IPS DF 6.9 (cell line): ENCODE data around the gene ANKLE1.

Experiments
- DNase-seq: peaks from one replicate; pipeline ENCODE4 v3.0.0-alpha.2; 2013; ENCODE audit warnings: low read depth, low spot score
- H3K27ac ChIP-seq: one replicate; pipeline ENCODE4 v1.5.1; 2013; ENCODE audit warnings: low read length, control low read depth
- H3K27me3 ChIP-seq: 2 replicates; pipeline ENCODE4 v1.6.1; 2013; ENCODE audit warnings: mild to moderate bottlenecking, low read length; ENCODE audit not compliant: control insufficient read depth, insufficient read depth
- H3K36me3 ChIP-seq: 2 replicates; pipeline ENCODE4 v1.6.1; 2013; ENCODE audit warnings: low read length; ENCODE audit not compliant: control insufficient read depth, insufficient read depth
- H3K4me1 ChIP-seq: 2 replicates; pipeline ENCODE4 v1.6.1; 2013; ENCODE audit warnings: low read length; ENCODE audit not compliant: control insufficient read depth, insufficient read depth
- H3K4me3 ChIP-seq: 2 replicates; pipeline ENCODE4 v1.5.1; 2013; ENCODE audit warnings: mild to moderate bottlenecking, low read length
- H3K9me3 ChIP-seq: 2 replicates; pipeline ENCODE4 v1.6.1; 2013; ENCODE audit warnings: low read length, inconsistent platforms; ENCODE audit not compliant: control insufficient read depth, insufficient read depth
- WGBS: extraction: QIAGEN DNeasy Blood & Tissue Kit; methylation state at CpG from one replicate; pipeline ENCODE4 v1.1.7; 2013; ENCODE audit warnings: mixed read lengths, missing lambda C conversion rate; ENCODE audit not compliant: insufficient read length, insufficient coverage; 5-methylcytosine and 5-hydroxymethylcytosine counted together

ANKLE1 gene

DNA sequence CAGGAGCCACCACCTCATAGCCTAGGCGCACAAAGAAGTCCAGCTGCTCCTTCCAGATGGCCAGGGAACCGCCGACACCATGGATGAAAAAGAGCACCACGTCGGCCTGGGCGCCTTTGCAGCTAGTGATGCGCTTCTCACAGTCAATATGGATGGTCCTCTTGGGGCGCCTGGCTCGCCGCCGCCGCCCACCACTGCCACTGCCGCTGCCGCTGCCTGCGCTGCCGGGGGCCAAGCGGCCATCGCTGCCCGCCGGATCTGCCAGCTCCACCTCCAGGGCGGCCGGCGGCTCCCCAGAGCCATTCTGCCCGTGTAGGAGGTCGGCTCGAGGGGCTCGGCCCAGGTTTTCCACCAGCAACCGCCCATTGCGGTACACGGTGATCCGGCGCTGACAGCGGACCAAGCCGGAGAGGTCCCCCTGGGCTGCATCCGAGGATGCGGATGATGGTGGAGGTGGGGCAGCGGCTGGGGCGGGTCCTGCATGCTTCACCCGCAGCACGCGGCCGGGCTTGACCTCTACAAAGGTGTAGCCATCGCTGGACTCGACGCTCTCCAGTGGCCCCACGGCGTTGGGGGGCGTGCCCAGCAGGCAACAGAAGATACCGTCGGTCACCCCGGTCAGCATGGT lies 19.4 kb downstream of the ANKLE1 start:
- H3K9me3 ChIP-seq: no peaks in the 10 kb centered on the region
- no peak overlapping the region for H3K27ac ChIP-seq
- H3K4me1 ChIP-seq: peaks cover 1% of the 10 kb centered on the region; the same call in 1 of the 2 replicates
- H3K27me3 ChIP-seq: no peaks in the 10 kb centered on the region
- H3K4me3 ChIP-seq: no peak overlapping the region
- no peak for DNase-seq
- WGBS: no CpG with 5 or more reads among the region's 51 CpGs
- peaks cover 9% of the 10 kb centered on the region for H3K36me3 ChIP-seq

- no peak for DNase-seq
Observed at GRCh38 chr19:17302391-17303166, 20.9 kb downstream of the ANKLE1 start.

GRCh38 chr19:17303167-17303939 lies 21.7 kb downstream of the ANKLE1 start, which contains the start of gene ABHD8:
ABHD8 (minus strand) TSS chr19:17303425; CDS start chr19:17301616, 1,809 bp downstream.
- no CpG with 5 or more reads among the region's 52 CpGs for WGBS
- Histone ChIP-seq H3K36me3 (peaks cover 9% of the 10 kb centered on the region), H3K4me3 (peak within 1 kb of the TSS; percentile 39; the same call in 1 of the 2 replicates), H3K4me1 (peaks cover 1% of the 10 kb centered on the region; the same call in 1 of the 2 replicates), H3K9me3 (no peaks in the 10 kb centered on the region), H3K27ac (no peak within 1 kb of the TSS), H3K27me3 (no peaks in the 10 kb centered on the region)
- no peak for DNase-seq

More at GRCh38 chr19:17302391-17303166, 20.9 kb downstream of the ANKLE1 start:
- Histone ChIP-seq H3K9me3 (no peaks in the 10 kb centered on the region), H3K27me3 (no peaks in the 10 kb centered on the region), H3K4me3 (peak overlapping the region; percentile 39; the same call in 1 of the 2 replicates), H3K4me1 (peaks cover 1% of the 10 kb centered on the region; the same call in 1 of the 2 replicates), H3K27ac (no peak overlapping the region), H3K36me3 (peaks cover 9% of the 10 kb centered on the region)
- no CpG with 5 or more reads among the region's 29 CpGs for WGBS

DNA sequence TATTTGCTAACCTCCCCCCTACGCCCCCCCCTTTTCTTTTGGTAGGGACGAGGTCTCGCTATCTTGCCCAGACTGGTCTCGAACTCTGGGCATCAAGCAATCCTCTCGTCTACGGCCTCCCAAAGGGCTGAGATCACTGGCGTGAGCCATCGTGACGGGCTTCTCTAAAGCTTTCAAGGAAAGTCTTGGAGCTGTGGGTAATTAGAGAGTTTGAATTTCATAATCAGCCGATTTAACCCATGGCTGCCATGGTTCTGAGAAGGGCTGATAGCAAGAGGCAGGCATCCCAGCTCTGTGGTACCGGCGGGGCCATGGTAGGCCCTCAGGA lies 22.2 kb downstream of the ANKLE1 start:
- Histone ChIP-seq H3K4me1 (peaks cover 1% of the 10 kb centered on the region; the same call in 1 of the 2 replicates), H3K27ac (no peak overlapping the region), H3K9me3 (no peaks in the 10 kb centered on the region), H3K4me3 (no peak overlapping the region), H3K36me3 (peaks cover 7% of the 10 kb centered on the region; the same call in 1 of the 2 replicates), H3K27me3 (no peaks in the 10 kb centered on the region)
- no peak for DNase-seq
- no CpG with 5 or more reads among the region's 12 CpGs for WGBS

DNA sequence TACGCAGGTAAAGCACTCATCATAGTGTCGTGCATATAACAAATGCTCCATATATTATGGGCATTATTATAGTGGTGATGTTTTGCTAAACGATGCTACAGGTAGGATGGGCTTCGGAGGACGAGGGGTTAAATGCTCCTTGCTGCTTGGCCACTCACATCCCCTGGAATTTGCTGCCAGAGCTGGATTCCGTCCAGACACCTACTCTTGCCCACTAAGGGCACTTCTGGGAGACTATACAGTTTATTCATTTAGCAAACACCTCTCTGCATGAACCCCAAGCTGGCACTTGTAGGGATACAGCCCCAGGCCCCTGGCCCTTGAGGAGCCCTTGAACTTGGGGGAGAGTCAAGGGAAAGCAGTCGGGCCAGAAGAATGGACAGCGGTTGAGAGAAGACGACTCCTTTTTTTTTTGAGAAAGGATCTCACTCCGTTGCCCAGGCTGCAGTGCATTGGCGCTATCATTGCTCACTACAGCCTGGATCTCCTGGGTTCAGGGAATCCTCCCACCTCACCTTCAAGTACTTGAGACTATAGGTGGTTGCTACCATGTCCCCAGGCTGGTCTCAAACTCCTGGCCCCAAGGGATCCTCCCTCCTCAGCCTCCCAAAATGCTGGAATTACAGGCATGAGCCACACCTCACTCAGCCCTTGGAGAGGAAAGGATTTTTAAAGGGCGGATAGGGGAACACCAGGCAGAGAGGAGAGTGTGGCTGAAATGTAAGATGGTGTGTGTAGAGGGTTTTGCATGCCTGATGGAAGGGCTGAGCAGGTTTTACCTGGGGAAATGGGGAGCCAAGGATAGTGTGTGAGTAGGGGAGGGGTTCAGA lies 22.9 kb downstream of the ANKLE1 start:
- WGBS: no CpG with 5 or more reads among the region's 12 CpGs
- no peak for DNase-seq
- peaks cover 1% of the 10 kb centered on the region; the same call in 1 of the 2 replicates for H3K4me1 ChIP-seq
- no peak overlapping the region for H3K27ac ChIP-seq
- no peaks in the 10 kb centered on the region for H3K27me3 ChIP-seq
- no peak overlapping the region for H3K4me3 ChIP-seq
- peaks cover 7% of the 10 kb centered on the region; the same call in 1 of the 2 replicates for H3K36me3 ChIP-seq
- H3K9me3 ChIP-seq: no peaks in the 10 kb centered on the region

GRCh38 chr19:17305216-17305516 lies 23.5 kb downstream of the ANKLE1 start:
- peaks cover 1% of the 10 kb centered on the region; the same call in 1 of the 2 replicates for H3K4me1 ChIP-seq
- H3K4me3 ChIP-seq: no peak overlapping the region
- H3K27me3 ChIP-seq: no peaks in the 10 kb centered on the region
- H3K9me3 ChIP-seq: no peaks in the 10 kb centered on the region
- H3K36me3 ChIP-seq: peaks cover 7% of the 10 kb centered on the region; the same call in 1 of the 2 replicates
- H3K27ac ChIP-seq: no peak overlapping the region
- DNase-seq: no peak
- WGBS: no CpG with 5 or more reads among the region's 7 CpGs

DNA sequence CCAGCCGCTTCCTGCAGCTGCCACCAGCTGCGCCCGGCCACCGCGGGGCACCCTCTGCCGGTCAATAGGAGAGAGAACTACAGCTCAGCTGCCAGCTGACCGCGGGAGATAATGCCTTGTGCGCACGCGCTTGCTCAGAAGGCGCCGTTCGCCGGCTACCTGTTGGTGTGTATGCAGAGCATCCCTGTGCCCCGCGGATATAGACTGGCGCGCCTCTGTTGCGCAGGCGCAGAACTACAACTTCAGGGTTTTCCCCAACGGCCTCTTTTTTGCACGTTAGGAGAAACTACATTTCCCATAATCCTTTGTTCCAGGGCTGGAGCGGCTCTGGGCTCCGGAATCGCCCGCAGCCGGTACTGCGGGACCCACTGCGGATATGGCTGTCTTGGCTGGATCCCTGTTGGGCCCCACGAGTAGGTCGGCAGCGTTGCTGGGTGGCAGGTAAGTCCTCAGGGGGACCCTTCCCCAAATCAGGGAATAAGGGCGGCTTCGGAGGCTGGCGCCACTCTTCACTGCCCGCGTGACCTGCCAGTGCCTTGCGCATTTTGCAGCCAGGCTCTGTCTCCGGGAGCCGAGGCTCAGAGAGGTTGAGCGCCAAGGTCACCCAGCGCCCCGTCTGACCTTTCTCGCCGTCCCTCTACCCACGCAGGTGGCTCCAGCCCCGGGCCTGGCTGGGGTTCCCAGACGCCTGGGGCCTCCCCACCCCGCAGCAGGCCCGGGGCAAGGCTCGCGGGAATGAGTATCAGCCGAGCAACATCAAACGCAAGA lies 24.0 kb downstream of the ANKLE1 start, which contains the start of gene MRPL34:
TSS of gene MRPL34 (plus strand) at position 356 of the 768 bp plus-strand sequence. CDS start at position 377, 21 bp downstream.
- Histone ChIP-seq H3K36me3 (peaks cover 7% of the 10 kb centered on the region; the same call in 1 of the 2 replicates), H3K27ac (no peak within 1 kb of the TSS), H3K4me3 (peak within 1 kb of the TSS; percentile 88), H3K9me3 (no peaks in the 10 kb centered on the region), H3K27me3 (no peaks in the 10 kb centered on the region), H3K4me1 (peaks cover 4% of the 10 kb centered on the region; the same call in 1 of the 2 replicates)
- no peak for DNase-seq
- no CpG with 5 or more reads among the region's 55 CpGs for WGBS

DNA sequence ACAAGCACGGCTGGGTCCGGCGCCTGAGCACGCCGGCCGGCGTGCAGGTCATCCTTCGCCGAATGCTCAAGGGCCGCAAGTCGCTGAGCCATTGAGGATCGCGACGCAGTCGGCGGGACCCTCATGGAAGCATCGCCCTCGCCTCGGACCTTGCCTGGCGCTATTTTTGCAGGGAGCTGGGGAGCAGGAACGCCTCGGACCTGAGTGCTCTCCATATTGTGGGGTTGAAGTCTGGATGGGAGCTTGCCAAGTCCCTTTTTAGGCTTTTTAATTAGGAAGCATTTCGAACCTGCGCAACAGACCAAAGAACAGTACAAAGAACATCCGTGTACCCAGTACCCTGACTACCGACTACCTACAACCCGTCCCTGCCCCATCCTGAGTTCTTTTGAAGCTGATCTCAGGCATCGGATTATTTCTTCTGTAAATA lies 24.6 kb downstream of the ANKLE1 start:
- Histone ChIP-seq H3K27ac (no peak overlapping the region), H3K9me3 (no peaks in the 10 kb centered on the region), H3K4me1 (peaks cover 4% of the 10 kb centered on the region; the same call in 1 of the 2 replicates), H3K36me3 (peaks cover 4% of the 10 kb centered on the region; the same call in 1 of the 2 replicates), H3K27me3 (no peaks in the 10 kb centered on the region), H3K4me3 (peak overlapping the region; percentile 88)
- no CpG with 5 or more reads among the region's 28 CpGs for WGBS
- DNase-seq: no peak

GRCh38 chr19:17307876-17308377 lies 26.2 kb downstream of the ANKLE1 start:
- no peak overlapping the region for H3K27ac ChIP-seq

More at GRCh38 chr19:17307876-17308377, 26.2 kb downstream of the ANKLE1 start:
- WGBS: no CpG with 5 or more reads among the region's 8 CpGs
- no peak for DNase-seq
- Histone ChIP-seq H3K4me1 (peaks cover 4% of the 10 kb centered on the region), H3K27me3 (no peaks in the 10 kb centered on the region), H3K36me3 (0 out of 2 replicates have a peak, but pooled peaks cover 2% of the 10 kb centered on the region), H3K4me3 (no peak overlapping the region), H3K9me3 (no peaks in the 10 kb centered on the region)
